Measurements from ENCODE around the gene TMEM234.

DNA sequence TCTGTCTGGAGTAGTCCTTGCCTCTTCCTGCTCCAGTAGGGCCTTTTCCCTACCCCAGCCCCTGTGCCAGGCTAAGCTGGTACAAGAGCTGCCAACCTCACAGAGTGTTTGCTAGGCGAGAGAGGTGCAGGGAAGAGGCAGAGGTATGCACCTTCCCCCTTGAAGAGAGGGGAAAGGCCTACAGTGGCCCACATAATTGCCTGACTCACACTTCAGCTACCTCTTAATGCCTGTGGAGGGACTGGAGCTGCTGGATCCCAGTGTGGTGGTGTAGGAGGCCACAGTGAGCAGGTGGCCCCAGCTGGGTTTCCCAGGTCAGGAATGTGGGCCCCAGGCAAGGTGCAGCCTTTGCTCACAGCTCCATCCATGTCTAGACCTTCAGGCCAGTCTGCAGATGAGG, 25.1 kb downstream of the TMEM234 start:
- TF ChIP-seq EZH2 (IDR thresholded peaks at IDR 0.05) (no peak), POLR2AphosphoS5 (IDR thresholded peaks at IDR 0.05; ENCODE audit: borderline replicate concordance, low read depth, low read length) (no peak), FOXP2 (optimal IDR thresholded peaks at IDR 0.05; ENCODE audit: control extremely low read depth, extremely low read length, insufficient read depth) (no peak)

Measured in SK-N-MC (cell line).